ENCODE results near the gene ALG2.

The ALG2 gene

DNA sequence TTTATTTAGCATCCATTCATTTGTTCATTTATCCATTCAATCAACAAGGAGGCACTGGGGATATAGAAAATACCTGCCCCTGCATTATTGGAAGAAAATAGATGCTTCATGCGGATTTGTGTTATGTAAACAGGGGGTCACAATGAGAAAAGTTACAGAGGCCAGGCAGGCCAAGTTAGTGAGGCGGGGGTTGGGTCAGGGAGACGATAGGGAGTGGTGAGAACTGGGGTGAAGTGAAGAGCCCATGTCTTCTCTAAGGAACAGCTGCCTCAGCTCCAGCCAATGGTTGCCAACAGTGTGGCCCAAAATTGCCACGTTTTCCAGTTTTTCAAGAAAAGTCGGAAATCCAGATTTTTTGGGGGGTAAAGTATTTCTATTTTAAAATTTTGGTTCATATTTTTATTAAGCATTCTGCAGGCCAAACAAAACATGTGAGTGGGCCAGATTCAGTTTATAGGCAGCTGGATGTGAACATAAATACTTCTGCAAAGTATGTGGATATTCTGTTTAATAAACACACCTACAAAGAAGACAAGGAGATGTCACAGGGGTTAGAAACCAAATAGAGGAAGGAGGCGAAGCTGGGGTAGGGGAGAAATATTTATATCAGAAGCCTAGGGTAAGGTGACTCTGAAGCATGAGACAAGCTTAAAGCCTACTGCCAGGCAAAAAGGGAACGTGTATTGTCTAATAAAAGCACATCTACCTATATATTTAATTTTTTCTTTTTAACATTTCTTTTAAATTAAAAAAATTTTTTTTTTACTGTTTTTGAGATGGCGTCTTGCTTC lies 44.0 kb downstream of the ALG2 start:
- TF ChIP-seq L3MBTL2 (conservative IDR thresholded peaks at IDR 0.05), result no peak
- no peak for TF ChIP-seq CTBP1 (IDR thresholded peaks at IDR 0.05; ENCODE audit: borderline replicate concordance)
- TF ChIP-seq FOXA1 (IDR thresholded peaks at IDR 0.05), result no peak
- TF ChIP-seq, protein P1, sequence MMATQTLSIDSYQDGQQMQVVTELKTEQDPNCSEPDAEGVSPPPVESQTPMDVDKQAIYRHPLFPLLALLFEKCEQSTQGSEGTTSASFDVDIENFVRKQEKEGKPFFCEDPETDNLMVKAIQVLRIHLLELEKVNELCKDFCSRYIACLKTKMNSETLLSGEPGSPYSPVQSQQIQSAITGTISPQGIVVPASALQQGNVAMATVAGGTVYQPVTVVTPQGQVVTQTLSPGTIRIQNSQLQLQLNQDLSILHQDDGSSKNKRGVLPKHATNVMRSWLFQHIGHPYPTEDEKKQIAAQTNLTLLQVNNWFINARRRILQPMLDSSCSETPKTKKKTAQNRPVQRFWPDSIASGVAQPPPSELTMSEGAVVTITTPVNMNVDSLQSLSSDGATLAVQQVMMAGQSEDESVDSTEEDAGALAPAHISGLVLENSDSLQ (IDR thresholded peaks at IDR 0.05), result no peak
- no peak for TF ChIP-seq SUZ12 (IDR thresholded peaks at IDR 0.05)
- TF ChIP-seq FOXM1 (IDR thresholded peaks at IDR 0.05; ENCODE audit: borderline replicate concordance), result no peak
- no peak for TF ChIP-seq ELF4 (IDR thresholded peaks at IDR 0.05)
- no peak for TF ChIP-seq BHLHE40 (IDR thresholded peaks at IDR 0.05; ENCODE audit: borderline replicate concordance)
- TF ChIP-seq ZNF384 (IDR thresholded peaks at IDR 0.05), result no peak
- no peak for TF ChIP-seq FOXK2 (IDR thresholded peaks at IDR 0.05)
- TF ChIP-seq LEF1 (IDR thresholded peaks at IDR 0.05; ENCODE audit: borderline replicate concordance), result no peak
- TF ChIP-seq ARNT (IDR thresholded peaks at IDR 0.05), result no peak
- no peak for TF ChIP-seq HDGF (IDR thresholded peaks at IDR 0.05; ENCODE audit: borderline replicate concordance)
- TF ChIP-seq SP1 (IDR thresholded peaks at IDR 0.05), result no peak
- TF ChIP-seq NFRKB (IDR thresholded peaks at IDR 0.05), result no peak
- no peak for TF ChIP-seq TARDBP (IDR thresholded peaks at IDR 0.05)
- no peak for DNase-seq (ENCODE audit: extremely low spot score)
- CTCF ChIA-PET, result interaction anchor here (0.7 kb wide), 1 partner anchor 72 kb away, joined by 5 read pairs; no protein-coding TSS in a partner anchor
- POLR2A ChIA-PET, result no interaction called here

DNA sequence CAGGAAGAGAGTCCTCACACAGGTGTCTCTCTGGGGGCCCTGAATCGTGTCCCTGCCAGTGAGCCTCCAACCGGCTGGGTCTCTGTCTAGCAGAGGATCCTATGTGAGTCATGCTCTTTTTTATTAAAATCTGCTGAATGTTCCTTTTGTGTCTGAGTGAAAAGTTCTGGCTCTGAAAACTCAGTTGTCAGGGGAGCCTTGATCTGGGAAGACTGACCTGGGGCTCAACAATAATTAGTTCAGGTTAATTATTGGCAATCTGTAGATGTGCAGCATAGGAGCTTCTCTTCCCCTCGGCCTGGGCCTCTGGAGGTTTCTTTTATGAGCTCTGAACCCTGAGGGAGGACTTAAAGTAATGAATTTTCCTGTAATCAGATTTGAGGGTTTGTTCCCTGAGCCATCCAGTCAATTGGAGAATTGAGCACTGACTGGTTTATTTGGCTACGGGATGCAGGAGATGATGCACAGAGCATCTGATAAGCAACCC lies 45.2 kb downstream of the ALG2 start:
- TF ChIP-seq BHLHE40 (IDR thresholded peaks at IDR 0.05; ENCODE audit: borderline replicate concordance), result no peak
- no peak for TF ChIP-seq LEF1 (IDR thresholded peaks at IDR 0.05; ENCODE audit: borderline replicate concordance)
- no peak for TF ChIP-seq TARDBP (IDR thresholded peaks at IDR 0.05)
- no peak for TF ChIP-seq CTBP1 (IDR thresholded peaks at IDR 0.05; ENCODE audit: borderline replicate concordance)
- TF ChIP-seq, protein P1 (IDR thresholded peaks at IDR 0.05), result no peak
- no peak for TF ChIP-seq SP1 (IDR thresholded peaks at IDR 0.05)
- TF ChIP-seq ARNT (IDR thresholded peaks at IDR 0.05), result no peak
- TF ChIP-seq NFRKB (IDR thresholded peaks at IDR 0.05), result no peak
- TF ChIP-seq FOXA1 (IDR thresholded peaks at IDR 0.05), result no peak
- TF ChIP-seq ZNF384 (IDR thresholded peaks at IDR 0.05), result no peak
- no peak for TF ChIP-seq HDGF (IDR thresholded peaks at IDR 0.05; ENCODE audit: borderline replicate concordance)
- TF ChIP-seq SUZ12 (IDR thresholded peaks at IDR 0.05), result no peak
- TF ChIP-seq L3MBTL2 (conservative IDR thresholded peaks at IDR 0.05), result no peak
- TF ChIP-seq FOXK2 (IDR thresholded peaks at IDR 0.05), result no peak
- no peak for TF ChIP-seq ELF4 (IDR thresholded peaks at IDR 0.05)
- ChIA-PET POLR2A (no interaction called here), CTCF (interaction anchor here (1.8 kb wide), 1 partner anchor 9 kb away, joined by 5 read pairs; no protein-coding TSS in a partner anchor)
- DNase-seq (ENCODE audit: extremely low spot score), result no peak

DNA sequence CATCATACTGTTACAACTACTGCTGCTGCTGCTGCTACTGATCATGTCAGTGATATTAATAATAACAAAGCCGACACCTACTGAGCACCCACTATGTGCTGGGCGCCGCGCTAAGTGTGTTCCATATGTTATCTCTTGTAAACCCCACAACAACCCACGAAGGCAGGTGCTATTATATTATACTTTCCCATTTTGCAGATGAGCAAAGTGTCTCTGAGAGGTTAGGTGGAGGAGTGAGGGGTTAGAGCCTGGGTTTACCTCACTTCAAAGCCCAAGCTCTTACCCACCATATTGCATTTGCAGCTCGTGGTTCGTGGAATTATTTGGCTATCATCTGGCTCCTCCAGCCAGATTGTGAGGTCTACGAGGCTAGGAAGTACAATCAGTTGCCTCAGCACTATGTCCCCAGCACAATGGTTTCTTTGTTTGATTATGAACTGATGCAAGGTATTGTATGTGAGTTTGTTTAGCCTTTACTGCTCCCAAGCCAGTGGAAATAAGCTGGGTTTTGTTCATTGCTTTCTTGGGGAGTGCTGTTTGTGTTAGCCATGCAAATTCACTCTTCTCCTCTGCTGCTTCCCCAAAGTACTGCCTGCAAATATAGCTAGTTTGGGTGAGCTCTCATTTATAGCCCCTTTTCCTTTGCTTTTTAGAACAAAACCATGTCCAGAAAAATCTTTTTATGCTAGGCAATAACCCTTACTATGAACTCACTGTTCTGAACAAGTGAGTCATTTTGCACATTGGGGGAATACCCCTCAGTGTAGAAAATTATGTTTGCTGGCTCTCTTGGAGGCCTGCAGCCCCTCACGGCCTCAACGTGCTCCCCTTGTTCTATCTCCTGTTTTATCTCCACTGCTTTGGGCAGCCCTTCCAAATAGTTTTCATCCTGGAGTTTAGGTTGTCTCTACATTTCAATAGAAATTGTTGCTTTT lies 47.9 kb downstream of the ALG2 start:
- ChIA-PET CTCF (no interaction called here), POLR2A (no interaction called here)
- TF ChIP-seq FOXK2 (IDR thresholded peaks at IDR 0.05) (no peak), BHLHE40 (IDR thresholded peaks at IDR 0.05; ENCODE audit: borderline replicate concordance) (no peak), CTBP1 (IDR thresholded peaks at IDR 0.05; ENCODE audit: borderline replicate concordance) (no peak), SP1 (IDR thresholded peaks at IDR 0.05) (no peak), LEF1 (IDR thresholded peaks at IDR 0.05; ENCODE audit: borderline replicate concordance) (no peak), TARDBP (IDR thresholded peaks at IDR 0.05) (no peak), SUZ12 (IDR thresholded peaks at IDR 0.05) (no peak)
- no peak for DNase-seq (ENCODE audit: extremely low spot score)

DNA sequence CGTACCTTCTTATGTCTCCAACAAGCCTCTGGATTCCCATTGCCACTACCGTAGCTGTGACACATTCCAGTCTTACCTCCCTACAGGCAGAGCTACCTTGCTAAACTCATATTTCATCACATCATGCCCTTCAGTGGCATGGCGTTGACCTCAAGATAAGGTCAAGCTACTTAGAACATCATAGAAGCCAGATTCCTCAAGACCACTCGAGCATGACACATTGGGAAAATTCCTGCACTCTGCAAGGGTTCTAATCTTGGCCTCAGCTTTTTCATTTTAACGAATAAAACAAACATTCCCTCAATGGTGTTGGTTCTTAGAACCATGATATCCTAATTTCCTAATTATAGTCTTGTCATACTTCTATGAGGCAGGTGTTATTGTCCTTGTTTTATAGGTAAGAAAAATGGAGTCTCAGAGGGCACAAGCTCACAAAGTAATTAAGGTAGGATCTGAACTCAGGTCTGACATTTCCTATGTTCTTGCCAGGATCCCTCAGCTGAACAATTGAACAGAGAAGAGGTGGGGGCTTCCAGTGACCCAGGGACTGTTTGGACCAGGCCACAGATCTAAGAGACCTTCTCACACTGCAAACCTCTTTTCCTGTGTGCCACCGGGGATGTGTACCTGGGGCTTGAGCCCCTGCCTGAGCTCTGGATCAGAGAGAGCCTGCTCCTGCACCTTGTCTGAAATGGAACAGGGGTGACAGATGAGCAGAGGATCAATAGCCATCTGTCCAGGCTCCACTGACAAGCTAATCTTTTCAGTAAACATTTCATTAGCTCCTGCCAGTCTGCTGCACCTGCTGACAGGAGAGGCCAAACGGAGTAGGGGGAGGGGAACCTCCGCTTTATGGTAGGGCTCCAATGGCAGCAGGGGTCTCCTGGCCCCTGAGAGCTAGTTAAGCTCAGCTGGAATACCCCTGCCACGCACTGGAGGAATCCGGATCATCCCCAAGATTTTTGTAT lies 49.3 kb downstream of the ALG2 start:
- no peak for DNase-seq (ENCODE audit: extremely low spot score)
- no peak for TF ChIP-seq FOXK2 (IDR thresholded peaks at IDR 0.05)
- TF ChIP-seq, protein P1 (IDR thresholded peaks at IDR 0.05), result peak; percentile 65
- CTCF ChIA-PET, result interaction anchor here (1.0 to 1.3 kb wide), 3 partner anchors 9 to 59 kb away, joined by 3 to 4 read pairs (median 3); no protein-coding TSS in a partner anchor
- POLR2A ChIA-PET, result interaction anchor here (0.6 to 0.8 kb wide), 3 partner anchors 50 to 579 kb away, joined by 3 read pairs; partner anchors contain the start of genes ALG2 and SEC61B
